Ishikawa (cell line): Measurements from ENCODE around the gene KTN1.

Source experiments
- CEBPB ChIP-seq: IDR thresholded peaks from 2 replicates; pipeline ENCODE4 v1.6.1; 2012
- EP300 ChIP-seq: IDR thresholded peaks from 2 replicates; pipeline ENCODE4 v1.6.1; 2012; ENCODE audit warnings: borderline replicate concordance
- FOXM1 ChIP-seq: IDR thresholded peaks from 2 replicates; pipeline ENCODE4 v1.6.1; 2012; ENCODE audit warnings: low read depth, borderline replicate concordance
- NFIC ChIP-seq: IDR thresholded peaks from 2 replicates; pipeline ENCODE4 v1.6.1; 2012
- TAF1 ChIP-seq: IDR thresholded peaks from 2 replicates; pipeline ENCODE4 v1.6.1; 2012; ENCODE audit warnings: low read depth, mild to moderate bottlenecking
- YY1 ChIP-seq: IDR thresholded peaks from 2 replicates; pipeline ENCODE4 v1.6.1; 2012; ENCODE audit warnings: low read depth
- ZBTB7A ChIP-seq: IDR thresholded peaks from 2 replicates; pipeline ENCODE4 v1.6.1; 2012; ENCODE audit warnings: low read depth
- TF ChIP-seq, protein P1 (sequence below): IDR thresholded peaks from 2 replicates; pipeline ENCODE4 v1.6.1; 2012

DNA sequence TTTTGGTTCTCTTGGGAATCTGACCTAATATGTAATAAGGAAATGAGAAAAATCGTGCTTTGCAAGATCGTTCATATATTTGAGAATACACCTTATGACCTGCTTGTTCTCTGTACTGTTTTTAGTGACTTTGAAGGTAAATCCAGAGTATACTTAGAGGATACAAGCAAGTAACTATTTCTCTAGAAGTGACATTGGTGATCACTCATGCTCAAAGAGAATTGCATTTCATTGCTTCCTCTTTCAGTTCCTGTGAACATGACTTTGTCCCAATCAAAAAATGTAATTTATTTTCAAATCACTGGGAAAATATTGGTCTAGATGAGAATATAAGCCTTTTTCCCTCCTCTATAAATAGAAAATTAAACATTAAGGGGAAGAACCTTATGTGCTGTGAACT is 2.7 kb downstream of the KTN1 start:
- TF ChIP-seq, protein P1, sequence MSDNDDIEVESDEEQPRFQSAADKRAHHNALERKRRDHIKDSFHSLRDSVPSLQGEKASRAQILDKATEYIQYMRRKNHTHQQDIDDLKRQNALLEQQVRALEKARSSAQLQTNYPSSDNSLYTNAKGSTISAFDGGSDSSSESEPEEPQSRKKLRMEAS = no peak
- TF ChIP-seq CEBPB (no peak), TAF1 (no peak), FOXM1 (no peak), ZBTB7A (no peak), EP300 (no peak), NFIC (no peak), YY1 (no peak)
